PC-3 (cell line): ENCODE measurements around the gene ENG. TPM values are rescaled to one million over a fixed set of nuclear protein-coding genes. Genes with fewer than 3 reads are reported as not detected.

Experiments
- ATAC-seq: fragments of 200-7000 bp; cut with Tn5 transposase; 2 replicates; pipeline ENCODE4 v1.9.1; 2020; ENCODE audit warnings: mild to moderate bottlenecking, moderate library complexity
- BruUV-seq: library from RNA; stranded (reverse); fragments of 400-500 nt; replicated peaks from 2 replicates; lab custom pipeline; 2021; lab: Mats Ljungman, UMichigan
- CTCF ChIA-PET: fragments of 300-600 bp; sonication (Branson Sonifier 250); formaldehyde crosslinking; loops from one replicate; lab custom pipeline; 2022; ENCODE audit warnings: antibody characterized with exemption; lab: Charles Lee
- POLR2A ChIA-PET: fragments of 300-600 bp; sonication (Branson Sonifier 250); formaldehyde crosslinking; loops from one replicate; lab custom pipeline; 2022; ENCODE audit warnings: antibody characterized with exemption; ENCODE audit not compliant: unreplicated experiment; lab: Charles Lee
- DNase-seq: peaks from one replicate; pipeline ENCODE4 v3.0.0-alpha.2; 2015
- H2AFZ ChIP-seq: fragments of 300-600 bp; sonication (generic); 2 replicates; pipeline ENCODE4 v1.6.0; 2016; ENCODE audit warnings: antibody characterized with exemption, low read length
- H3F3A ChIP-seq: fragments of 300-600 bp; sonication (generic); one replicate; pipeline ENCODE4 v1.6.0; 2017; ENCODE audit warnings: antibody characterized with exemption, low read length, control low read depth, mild to moderate bottlenecking; ENCODE audit not compliant: unreplicated experiment
- H3K27ac ChIP-seq: fragments of 300-600 bp; sonication (generic); 2 replicates; pipeline ENCODE4 v1.5.1; 2016; ENCODE audit warnings: mild to moderate bottlenecking, low read length
- H3K27me3 ChIP-seq: fragments of 300-600 bp; sonication (generic); 2 replicates; pipeline ENCODE4 v1.6.1; 2016; ENCODE audit warnings: low read length, mixed read lengths
- H3K36me3 ChIP-seq: fragments of 300-600 bp; sonication (generic); 2 replicates; pipeline ENCODE4 v1.6.1; 2016; ENCODE audit warnings: low read depth, mixed run types, low read length, mixed read lengths
- H3K4me1 ChIP-seq: fragments of 300-600 bp; sonication (generic); 2 replicates; pipeline ENCODE4 v1.5.1; 2016; ENCODE audit warnings: low read length; ENCODE audit not compliant: insufficient read depth
- H3K4me2 ChIP-seq: fragments of 300-600 bp; sonication (generic); 2 replicates; pipeline ENCODE4 v1.6.0; 2016; ENCODE audit warnings: low read length
- H3K4me3 ChIP-seq: fragments of 300-600 bp; sonication (generic); 2 replicates; pipeline ENCODE4 v1.5.1; 2016; ENCODE audit warnings: mild to moderate bottlenecking, low read length, mixed read lengths
- H3K79me2 ChIP-seq: fragments of 300-600 bp; sonication (generic); 2 replicates; pipeline ENCODE4 v1.6.1; 2017; ENCODE audit warnings: low read length, mixed read lengths
- H3K9ac ChIP-seq: fragments of 300-600 bp; sonication (generic); 2 replicates; pipeline ENCODE4 v1.6.0; 2016; ENCODE audit warnings: mild to moderate bottlenecking, low read length
- H3K9me2 ChIP-seq: fragments of 300-600 bp; sonication (generic); replicated peaks from 2 replicates; pipeline ENCODE4 v1.6.1; 2016; ENCODE audit warnings: mixed run types, low read length, mixed read lengths
- H3K9me3 ChIP-seq: fragments of 300-600 bp; sonication (generic); 2 replicates; pipeline ENCODE4 v1.6.1; 2016; ENCODE audit warnings: low read length, mixed read lengths
- H4K20me1 ChIP-seq: fragments of 300-600 bp; sonication (generic); 2 replicates; pipeline ENCODE4 v1.6.1; 2016; ENCODE audit warnings: low read length, mixed read lengths
- CTCF ChIP-seq: fragments of 300-600 bp; sonication (generic); conservative IDR thresholded peaks from 2 replicates; pipeline ENCODE4 v1.5.1; 2017; ENCODE audit warnings: antibody characterized with exemption, low read depth, mild to moderate bottlenecking, low read length
- EZH2 ChIP-seq: fragments of 300-600 bp; sonication (generic); IDR thresholded peaks from one replicate; pipeline ENCODE4 v1.6.1; 2017; ENCODE audit warnings: antibody characterized with exemption, mild to moderate bottlenecking, low read length; ENCODE audit not compliant: unreplicated experiment
- EZH2phosphoT487 ChIP-seq: fragments of 300-600 bp; sonication (generic); IDR thresholded peaks from 2 replicates; pipeline ENCODE4 v1.6.1; 2018; ENCODE audit warnings: mild to moderate bottlenecking, antibody characterized with exemption, low read length, borderline replicate concordance
- intact Hi-C: fragments of 100-400 bp; cut with micrococcal nuclease; formaldehyde crosslinking; loops from 2 replicates; pipeline ENCODE4 v1.9.0; 2023
- total RNA-seq: library from RNA; depleted of rRNA; stranded (reverse); fragments of >200 nt; gene quantifications from 2 replicates; pipeline ENCODE4 v1.2.3, GENCODE V29; 2014

Gene ENG
- total RNA-seq, 1 experiment from 2014 or later = 1.1 TPM

GRCh38 chr9:127794001-127794791, 60.3 kb downstream of the ENG start:
- Histone ChIP-seq H3K79me2 (peaks cover 9% of the 10 kb centered on the region; the same call in 1 of the 2 replicates), H2AFZ (no peak overlapping the region), H3K4me2 (no peak overlapping the region), H3K9me2 (no peaks in the 10 kb centered on the region), H3K9ac (no peak overlapping the region), H3K27ac (no peak overlapping the region), H3K4me1 (no peaks in the 10 kb centered on the region), H3F3A (no peaks in the 10 kb centered on the region), H3K36me3 (peaks cover 21% of the 10 kb centered on the region), H3K27me3 (no peaks in the 10 kb centered on the region), H3K9me3 (no peaks in the 10 kb centered on the region), H4K20me1 (peaks cover 5% of the 10 kb centered on the region; the same call in 1 of the 2 replicates), H3K4me3 (no peak overlapping the region)
- BruUV-seq = no TSS peak
- ATAC-seq (no peak), DNase-seq (no peak)
- intact Hi-C loops = no loop called here
- ChIA-PET CTCF (no interaction called here), POLR2A (no interaction called here)
- no peak for TF ChIP-seq CTCF
- TF ChIP-seq EZH2phosphoT487 = no peak
- no peak for TF ChIP-seq EZH2

GRCh38 chr9:127793093-127793708, 61.3 kb downstream of the ENG start:
- no peak overlapping the region for H3K9ac ChIP-seq
- intact Hi-C loops = no loop called here
- POLR2A ChIA-PET = no interaction called here
- no peaks in the 10 kb centered on the region for H3K9me2 ChIP-seq
- H3K9me3 ChIP-seq = no peaks in the 10 kb centered on the region
- H3K4me2 ChIP-seq = no peak overlapping the region
- DNase-seq = no peak
- H3K79me2 ChIP-seq = peaks cover 19% of the 10 kb centered on the region
- peaks cover 31% of the 10 kb centered on the region for H3K36me3 ChIP-seq
- no peak overlapping the region for H3K27ac ChIP-seq
- no peaks in the 10 kb centered on the region for H3F3A ChIP-seq
- H2AFZ ChIP-seq = no peak overlapping the region
- no peaks in the 10 kb centered on the region for H3K4me1 ChIP-seq
- TF ChIP-seq EZH2phosphoT487 (no peak), EZH2 (no peak), CTCF (no peak)
- H3K27me3 ChIP-seq = no peaks in the 10 kb centered on the region
- no TSS peak for BruUV-seq
- H4K20me1 ChIP-seq = peaks cover 14% of the 10 kb centered on the region
- peak; percentile 64 for ATAC-seq
- CTCF ChIA-PET = no interaction called here
- no peak overlapping the region for H3K4me3 ChIP-seq
